Vagina (tissue), 2 donors: Measurements from ENCODE around the gene USH2A.

Source experiments
- CTCF ChIP-seq, 3 experiments: fragments of 450-650 bp in 2 of 3; fragments of 200-600 bp in 1 of 3; sonication (generic) in 1 of 3; IDR thresholded peaks; one replicate each; pipeline ENCODE4 v1.5.1; 2017 to 2019; ENCODE audit warnings: antibody characterized with exemption in 3 of 3, mild to moderate bottlenecking in 2 of 3, moderate library complexity in 2 of 3
- POLR2AphosphoS5 ChIP-seq, 2 donors: sonication (generic); formaldehyde crosslinking; IDR thresholded peaks; one replicate each; pipeline ENCODE4 v1.9.0; 2017; ENCODE audit warnings: antibody characterized with exemption in 2 of 2, mild to moderate bottlenecking in 2 of 2, low read depth in 1 of 2; ENCODE audit not compliant: insufficient read depth in 1 of 2

GRCh38 chr1:216453777-216454176 lies 30.5 kb upstream of the USH2A start:
- no peak for TF ChIP-seq CTCF (IDR thresholded peaks at IDR 0.05)
- no peak for TF ChIP-seq POLR2AphosphoS5 (IDR thresholded peaks at IDR 0.05; ENCODE audit: insufficient read depth in 1 of 2, low read depth in 1 of 2)
